Keratinocyte (primary cell): Measurements from ENCODE around the gene HRC. TPM values are rescaled to one million over a fixed set of nuclear protein-coding genes. Genes with fewer than 3 reads are reported as not detected.

ENCODE experiments used
- DNase-seq: peaks from one replicate; pipeline ENCODE4 v3.0.0-alpha.2; 2011; ENCODE audit warnings: low read depth, missing footprints, low spot score
- FAIRE-seq: peaks from 2 replicates; lab custom pipeline; 2011; peaks lifted over from hg19 to GRCh38; lab: Jason Lieb, UNC
- H2AFZ ChIP-seq: 2 replicates; pipeline ENCODE4 v1.6.0; 2012; ENCODE audit warnings: low read length, control low read depth, inconsistent platforms; ENCODE audit not compliant: control insufficient read depth
- H3K27ac ChIP-seq: 2 replicates; pipeline ENCODE4 v1.5.1; 2011; ENCODE audit warnings: low read length; ENCODE audit not compliant: control insufficient read depth, insufficient read depth
- H3K27me3 ChIP-seq: 3 replicates; pipeline ENCODE4 v1.6.0; 2011; ENCODE audit warnings: low read length; ENCODE audit not compliant: control insufficient read depth, insufficient read depth; ENCODE audit errors: extremely low read depth
- H3K36me3 ChIP-seq, 2 experiments: 2 replicates in 1 of 2; 3 replicates in 1 of 2; pipeline ENCODE4 v1.5.1; 2011; ENCODE audit warnings: low read length in 2 of 2, mild to moderate bottlenecking in 1 of 2; ENCODE audit not compliant: control insufficient read depth in 2 of 2, insufficient read depth in 2 of 2; ENCODE audit errors: extremely low read depth in 1 of 2
- H3K4me1 ChIP-seq: 3 replicates; pipeline ENCODE4 v1.5.1; 2011; ENCODE audit warnings: low read length; ENCODE audit not compliant: control insufficient read depth, insufficient read depth; ENCODE audit errors: extremely low read depth
- H3K4me2 ChIP-seq: 3 replicates; pipeline ENCODE4 v1.6.0; 2011; ENCODE audit warnings: low read depth, low read length; ENCODE audit not compliant: control insufficient read depth, insufficient read depth; ENCODE audit errors: extremely low read depth
- H3K4me3 ChIP-seq, 3 experiments: fragments of 200-600 bp in 1 of 3; sonication (generic) in 1 of 3; 2 replicates in 2 of 3; 3 replicates in 1 of 3; pipeline ENCODE4 v1.5.1; 2011 to 2016; ENCODE audit warnings: low read length in 3 of 3, mild to moderate bottlenecking in 3 of 3, control low read depth in 2 of 3, inconsistent platforms in 1 of 3, low read depth in 1 of 3, mixed read lengths in 1 of 3, mixed run types in 1 of 3, moderate library complexity in 1 of 3; ENCODE audit not compliant: control insufficient read depth in 2 of 3, insufficient read depth in 2 of 3; ENCODE audit errors: extremely low read depth in 1 of 3
- H3K79me2 ChIP-seq: 2 replicates; pipeline ENCODE4 v1.6.0; 2012; ENCODE audit warnings: low read length; ENCODE audit not compliant: control insufficient read depth, insufficient read depth
- H3K9ac ChIP-seq: 3 replicates; pipeline ENCODE4 v1.6.0; 2011; ENCODE audit warnings: low read length; ENCODE audit not compliant: control insufficient read depth, insufficient read depth; ENCODE audit errors: extremely low read depth
- H3K9me1 ChIP-seq: 3 replicates; pipeline ENCODE4 v1.6.0; 2011; ENCODE audit warnings: low read length; ENCODE audit not compliant: control insufficient read depth, insufficient read depth; ENCODE audit errors: extremely low read depth
- H3K9me3 ChIP-seq: 2 replicates; pipeline ENCODE4 v1.5.1; 2012; ENCODE audit warnings: low read depth, low read length; ENCODE audit not compliant: control insufficient read depth
- H4K20me1 ChIP-seq: 3 replicates; pipeline ENCODE4 v1.6.0; 2011; ENCODE audit warnings: low read length; ENCODE audit not compliant: control insufficient read depth, insufficient read depth; ENCODE audit errors: extremely low read depth
- CTCF ChIP-seq, 3 experiments: IDR thresholded peaks in 1 of 3; conservative IDR thresholded peaks in 1 of 3; optimal IDR thresholded peaks in 1 of 3; 2 replicates in 2 of 3; 3 replicates in 1 of 3; pipeline versions ENCODE3 to v1.5.1; 2011; ENCODE audit warnings: low read length in 3 of 3, mild to moderate bottlenecking in 3 of 3, moderate library complexity in 2 of 3, control low read depth in 1 of 3, inconsistent platforms in 1 of 3; ENCODE audit not compliant: insufficient read depth in 2 of 3; ENCODE audit errors: extremely low read depth in 1 of 3
- EZH2 ChIP-seq: IDR thresholded peaks from one replicate; pipeline ENCODE4 v1.6.1; 2012; ENCODE audit warnings: inconsistent platforms, mild to moderate bottlenecking, low read length, moderate library complexity
- dilution Hi-C: fragments of 300-500 bp; cut with MboI; formaldehyde crosslinking; loops from one replicate; pipeline ENCODE4 v1.7.0; 2020; ENCODE audit warnings: low sequenced_read_pairs; ENCODE audit not compliant: extremely low pct_ligation_motif_present
- polyA plus RNA-seq, 5 experiments: library from polyadenylated mRNA; depleted of rRNA in 3 of 5; stranded (reverse) in 3 of 5; stranded (forward) in 1 of 5; unstranded in 1 of 5; fragments of >200 nt; gene quantifications; 1 replicate in 1 of 5; 2 replicates in 3 of 5; 3 replicates in 1 of 5; pipeline versions ENCODE4 v1.2.1 to v1.2.3, GENCODE V29; 2011 to 2012; ENCODE audit warnings: missing spikeins in 2 of 5, low read depth in 1 of 5, low replicate concordance in 1 of 5

Gene HRC
- polyA plus RNA-seq, 1 donor (not counting 4 experiments of a cell fraction or from before 2014, with no cell fraction given) = 0.08 TPM

- Histone ChIP-seq H3K9me1 (no peaks in the 10 kb centered on the region), H3K4me2 (peak overlapping the region; percentile 99), H3K9ac (peak overlapping the region; percentile 85), H2AFZ (peak overlapping the region; percentile 94), H3K27ac (peak overlapping the region; percentile 71), H3K27me3 (no peaks in the 10 kb centered on the region), H3K9me3 (no peaks in the 10 kb centered on the region), H3K4me1 (peaks cover 22% of the 10 kb centered on the region), H3K79me2 (no peaks in the 10 kb centered on the region), H3K36me3 (no peaks in the 10 kb centered on the region), H3K4me3 (peak overlapping the region; percentile 47 to 94 (median 84)), H4K20me1 (no peaks in the 10 kb centered on the region)
- DNase-seq (no peak), FAIRE-seq (no peak)
- TF ChIP-seq CTCF (optimal IDR thresholded peaks at IDR 0.05 in 1 of 3, IDR thresholded peaks at IDR 0.05 in 1 of 3, conservative IDR thresholded peaks at IDR 0.05 in 1 of 3; ENCODE audit: extremely low read depth in 1 of 3, insufficient read depth in 2 of 3, low read length in 3 of 3) (no peak), EZH2 (no peak)
- dilution Hi-C loops = no loop called here
Observed at GRCh38 chr19:49149652-49150105, 5.5 kb downstream of the HRC start.

DNA sequence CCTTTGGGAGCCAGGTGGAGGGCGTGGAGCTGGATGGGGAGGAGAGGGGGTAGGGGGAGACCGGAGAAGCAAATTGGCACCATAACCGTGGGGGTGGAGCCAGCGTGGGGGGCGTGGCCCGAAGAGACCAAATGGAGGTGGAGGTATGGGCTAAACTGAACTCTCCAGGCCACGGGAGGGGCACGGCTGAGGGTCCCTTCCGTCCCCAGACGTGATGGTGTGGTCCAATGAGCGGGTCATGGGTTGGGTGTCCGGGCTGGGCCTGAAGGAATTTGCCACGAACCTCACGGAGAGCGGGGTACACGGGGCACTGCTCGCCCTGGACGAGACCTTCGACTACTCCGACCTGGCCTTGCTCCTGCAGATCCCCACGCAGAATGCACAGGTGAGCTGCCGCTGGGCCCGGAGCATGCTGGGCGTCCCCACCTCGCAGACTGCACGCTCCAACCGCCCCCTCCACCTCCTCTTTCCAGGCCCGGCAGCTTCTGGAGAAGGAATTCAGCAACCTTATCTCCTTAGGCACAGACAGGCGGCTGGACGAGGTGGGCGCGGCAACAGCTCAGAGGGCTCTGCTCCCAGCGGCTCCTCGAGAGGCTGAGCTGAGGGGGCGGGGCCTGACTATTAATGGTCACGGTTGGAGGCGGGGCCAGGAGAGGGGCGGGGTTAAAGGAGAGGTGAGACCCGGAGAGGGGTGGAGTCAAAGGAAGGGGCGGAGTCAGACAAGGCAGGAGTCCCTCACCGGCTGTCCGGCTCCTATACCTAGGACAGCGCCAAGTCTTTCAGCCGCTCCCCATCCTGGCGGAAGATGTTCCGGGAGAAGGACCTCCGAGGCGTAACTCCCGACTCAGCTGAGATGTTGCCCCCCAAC is 6.2 kb downstream of the HRC start:
- no peak for TF ChIP-seq CTCF (optimal IDR thresholded peaks at IDR 0.05 in 1 of 3, IDR thresholded peaks at IDR 0.05 in 1 of 3, conservative IDR thresholded peaks at IDR 0.05 in 1 of 3; ENCODE audit: extremely low read depth in 1 of 3, insufficient read depth in 2 of 3, low read length in 3 of 3)
- dilution Hi-C loops = no loop called here
- DNase-seq (peak; percentile 90), FAIRE-seq (no peak)
- Histone ChIP-seq H3K9me1 (no peaks in the 10 kb centered on the region), H3K9ac (peak overlapping the region; percentile 85), H3K4me2 (peak overlapping the region; percentile 99), H3K79me2 (no peaks in the 10 kb centered on the region), H3K27me3 (no peaks in the 10 kb centered on the region), H3K36me3 (no peaks in the 10 kb centered on the region), H4K20me1 (no peaks in the 10 kb centered on the region), H3K27ac (peak overlapping the region; percentile 71), H2AFZ (peak overlapping the region; percentile 94), H3K4me1 (peaks cover 22% of the 10 kb centered on the region), H3K4me3 (peak overlapping the region; percentile 47 to 94 (median 84)), H3K9me3 (no peaks in the 10 kb centered on the region)
